Type B pancreatic cell (in vitro differentiated cells): ENCODE measurements around the gene KREMEN1. TPM values are rescaled to one million over a fixed set of nuclear protein-coding genes. Genes with fewer than 3 reads are reported as not detected.

Experiments
- DNase-seq: peaks from one replicate; pipeline ENCODE4 v3.0.0; 2021; ENCODE audit warnings: mixed read lengths; ENCODE audit not compliant: unreplicated experiment; ENCODE audit errors: extremely low spot score
- H3K27ac Mint-ChIP-seq: 2 replicates; pipeline ENCODE4 v1.8.0; 2021; ENCODE audit warnings: mild to moderate bottlenecking, mixed read lengths
- H3K27me3 Mint-ChIP-seq: 2 replicates; pipeline ENCODE4 v1.8.0; 2021; ENCODE audit warnings: mixed read lengths
- H3K36me3 Mint-ChIP-seq: 2 replicates; pipeline ENCODE4 v1.8.0; 2021; ENCODE audit warnings: mixed read lengths
- H3K4me1 Mint-ChIP-seq: one replicate; pipeline ENCODE4 v1.8.0; 2021; ENCODE audit warnings: mixed read lengths; ENCODE audit not compliant: unreplicated experiment
- H3K4me3 Mint-ChIP-seq: 2 replicates; pipeline ENCODE4 v1.8.0; 2021; ENCODE audit warnings: mild to moderate bottlenecking, mixed read lengths
- H3K9me3 Mint-ChIP-seq: 2 replicates; pipeline ENCODE4 v1.8.0; 2021; ENCODE audit warnings: mixed read lengths
- total RNA-seq: library from RNA; stranded (reverse); gene quantifications from 2 replicates; pipeline ENCODE4 v1.2.1, GENCODE V29; 2021; ENCODE audit warnings: low replicate concordance
- TF ChIP-seq, protein P1 (sequence below): fragments of 200-600 bp; sonication (generic); conservative IDR thresholded peaks from 2 replicates; pipeline ENCODE4 v1.5.0; 2021; ENCODE audit warnings: antibody characterized with exemption, mild to moderate bottlenecking

KREMEN1 gene
- total RNA-seq, 1 donor from 2014 or later = 26.2 TPM

DNA sequence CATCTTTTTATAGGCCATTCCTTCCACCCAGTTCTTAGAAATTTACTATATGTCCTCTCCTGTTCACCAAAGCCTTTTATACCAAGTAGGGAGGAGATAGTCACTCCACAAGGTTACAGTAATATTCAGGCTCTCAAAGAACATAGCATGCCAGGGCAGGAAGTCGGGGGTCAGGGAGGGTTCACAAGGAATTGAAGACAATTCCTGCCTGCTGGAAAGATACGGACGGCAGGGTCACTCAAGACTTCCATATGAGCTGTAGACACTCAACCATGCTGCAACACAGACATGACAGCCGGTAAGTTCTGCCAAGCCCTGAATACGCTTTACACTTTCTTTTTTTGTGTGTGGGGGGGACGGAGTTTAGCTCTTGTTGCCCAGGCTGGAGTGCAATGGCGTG lies 11.9 kb upstream of the KREMEN1 start:
- no peaks in the 10 kb centered on the region for H3K9me3 Mint-ChIP-seq
- peaks cover 22% of the 10 kb centered on the region for H3K4me1 Mint-ChIP-seq
- DNase-seq = no peak
- no peak overlapping the region for H3K27ac Mint-ChIP-seq
- TF ChIP-seq, protein P1, sequence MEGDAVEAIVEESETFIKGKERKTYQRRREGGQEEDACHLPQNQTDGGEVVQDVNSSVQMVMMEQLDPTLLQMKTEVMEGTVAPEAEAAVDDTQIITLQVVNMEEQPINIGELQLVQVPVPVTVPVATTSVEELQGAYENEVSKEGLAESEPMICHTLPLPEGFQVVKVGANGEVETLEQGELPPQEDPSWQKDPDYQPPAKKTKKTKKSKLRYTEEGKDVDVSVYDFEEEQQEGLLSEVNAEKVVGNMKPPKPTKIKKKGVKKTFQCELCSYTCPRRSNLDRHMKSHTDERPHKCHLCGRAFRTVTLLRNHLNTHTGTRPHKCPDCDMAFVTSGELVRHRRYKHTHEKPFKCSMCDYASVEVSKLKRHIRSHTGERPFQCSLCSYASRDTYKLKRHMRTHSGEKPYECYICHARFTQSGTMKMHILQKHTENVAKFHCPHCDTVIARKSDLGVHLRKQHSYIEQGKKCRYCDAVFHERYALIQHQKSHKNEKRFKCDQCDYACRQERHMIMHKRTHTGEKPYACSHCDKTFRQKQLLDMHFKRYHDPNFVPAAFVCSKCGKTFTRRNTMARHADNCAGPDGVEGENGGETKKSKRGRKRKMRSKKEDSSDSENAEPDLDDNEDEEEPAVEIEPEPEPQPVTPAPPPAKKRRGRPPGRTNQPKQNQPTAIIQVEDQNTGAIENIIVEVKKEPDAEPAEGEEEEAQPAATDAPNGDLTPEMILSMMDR = no peak
- H3K27me3 Mint-ChIP-seq = no peaks in the 10 kb centered on the region
- H3K4me3 Mint-ChIP-seq = no peak overlapping the region
- no peaks in the 10 kb centered on the region for H3K36me3 Mint-ChIP-seq

DNA sequence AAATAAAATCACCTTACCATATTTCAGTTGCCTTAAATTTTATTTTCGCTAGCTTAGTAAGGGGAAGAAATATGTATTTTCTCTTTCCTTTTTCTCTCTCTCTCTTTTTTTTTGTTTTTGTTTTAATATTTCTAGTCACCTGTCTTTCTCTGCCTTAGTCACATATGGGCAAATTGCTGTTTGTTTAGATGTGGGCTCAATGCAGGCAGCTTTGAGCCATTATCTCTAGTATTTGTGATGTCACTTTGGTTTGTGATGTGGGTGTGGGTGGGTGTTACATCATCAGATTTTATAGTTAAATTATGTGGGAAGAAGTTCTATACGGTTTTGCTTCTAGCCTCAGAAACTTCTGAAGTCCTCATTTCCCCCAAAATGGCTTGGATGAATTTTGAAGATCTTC lies 11.1 kb upstream of the KREMEN1 start, which contains the start of gene C22orf31:
TSS of gene C22orf31 (minus strand) at position 59 of the 400 bp plus-strand sequence. CDS start at position 20, 39 bp downstream.
- no peak for DNase-seq
- Mint-ChIP-seq H3K27me3 (no peaks in the 10 kb centered on the region), H3K36me3 (no peaks in the 10 kb centered on the region), H3K9me3 (no peaks in the 10 kb centered on the region), H3K4me1 (peaks cover 22% of the 10 kb centered on the region), H3K4me3 (no peak within 1 kb of the TSS), H3K27ac (no peak within 1 kb of the TSS)
- TF ChIP-seq, protein P1 = no peak

DNA sequence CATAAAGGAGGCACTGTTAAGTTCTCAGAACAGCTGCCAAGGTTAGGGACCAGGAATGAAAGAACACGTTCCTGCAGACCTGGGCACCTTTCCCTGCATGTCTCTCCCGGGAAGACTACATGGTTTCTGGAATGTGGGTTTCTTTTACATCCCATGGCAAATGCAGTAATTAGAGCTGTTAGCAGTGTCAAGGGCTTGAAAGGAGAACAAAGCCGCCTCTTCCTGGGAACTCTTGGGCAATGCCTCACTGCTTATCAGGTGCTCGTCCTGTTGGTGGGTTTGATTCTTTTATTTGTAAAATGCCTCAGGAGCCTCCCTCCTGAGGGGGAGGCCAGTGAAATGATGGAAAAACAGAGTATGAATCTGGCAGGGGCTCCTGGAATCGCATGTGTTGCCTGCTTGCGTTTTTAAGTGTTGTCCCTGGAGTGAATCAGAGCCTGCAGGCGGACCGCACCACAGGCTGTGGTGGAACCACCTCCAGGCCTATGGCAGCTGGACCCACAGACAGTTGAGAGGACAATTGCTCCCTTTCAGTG lies 10.5 kb upstream of the KREMEN1 start:
- Mint-ChIP-seq H3K9me3 (no peaks in the 10 kb centered on the region), H3K4me3 (no peak overlapping the region), H3K4me1 (peaks cover 22% of the 10 kb centered on the region), H3K36me3 (no peaks in the 10 kb centered on the region), H3K27ac (no peak overlapping the region), H3K27me3 (no peaks in the 10 kb centered on the region)
- TF ChIP-seq, protein P1 = no peak
- DNase-seq = no peak

DNA sequence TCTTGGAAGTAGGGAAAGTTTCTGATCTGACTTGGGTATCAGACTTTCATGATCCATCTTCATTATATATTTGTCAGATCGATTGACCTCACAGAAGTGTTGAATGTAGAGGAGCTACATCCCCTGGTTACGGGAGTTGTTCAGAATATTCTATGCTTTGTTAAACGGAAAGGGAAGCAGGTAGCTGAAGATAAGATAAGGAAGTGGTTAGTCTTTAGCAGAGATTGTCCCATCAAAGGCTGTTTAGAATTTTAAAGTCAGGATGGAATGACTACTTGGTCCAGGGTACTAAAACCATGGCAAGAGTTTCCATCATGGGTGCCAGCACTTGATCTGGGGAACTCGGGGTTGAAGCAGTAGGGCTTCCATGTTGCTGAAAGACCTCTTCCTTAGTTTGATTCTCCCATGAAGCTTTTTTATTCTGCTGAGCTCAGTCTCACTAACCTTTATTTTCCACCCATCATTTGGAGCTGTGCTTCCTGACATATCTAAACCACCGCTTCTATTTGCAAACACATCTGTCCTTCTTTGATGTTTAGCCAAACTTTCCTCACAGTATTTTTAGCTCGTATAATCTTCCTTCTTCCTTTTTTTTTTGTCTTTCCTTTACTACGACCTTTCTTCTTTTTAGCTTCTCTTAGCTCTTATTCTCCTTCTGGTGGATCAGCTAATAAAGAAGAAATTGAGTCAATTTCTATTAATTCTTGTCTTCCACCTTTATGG lies 7.2 kb upstream of the KREMEN1 start:
- H3K4me1 Mint-ChIP-seq = peaks cover 5% of the 10 kb centered on the region
- H3K4me3 Mint-ChIP-seq = no peak overlapping the region
- H3K27me3 Mint-ChIP-seq = peaks cover 5% of the 10 kb centered on the region
- H3K36me3 Mint-ChIP-seq = no peaks in the 10 kb centered on the region
- no peak for DNase-seq
- TF ChIP-seq, protein P1 = no peak
- H3K9me3 Mint-ChIP-seq = no peaks in the 10 kb centered on the region
- H3K27ac Mint-ChIP-seq = no peak overlapping the region

DNA sequence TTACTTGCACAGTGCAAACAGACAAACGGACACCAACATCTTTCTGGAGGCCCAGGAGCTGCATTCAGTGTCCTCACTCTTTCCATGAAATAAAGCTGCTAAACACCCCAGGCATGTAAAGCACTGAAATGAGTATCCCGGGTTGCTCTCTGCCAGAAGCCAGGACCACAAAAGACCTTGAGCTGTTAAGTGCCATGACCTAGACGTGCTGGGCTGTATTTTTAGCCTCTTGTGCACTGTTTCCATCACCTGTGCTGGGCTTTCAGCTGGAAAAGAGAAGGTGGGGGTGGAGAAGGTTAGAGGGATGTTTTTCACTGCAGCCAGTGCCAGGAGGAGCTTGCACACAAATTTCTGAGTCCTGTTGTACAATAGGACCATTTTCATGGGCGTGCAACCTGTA lies 3.4 kb upstream of the KREMEN1 start:
- DNase-seq = no peak
- Mint-ChIP-seq H3K9me3 (no peaks in the 10 kb centered on the region), H3K27ac (no peak overlapping the region), H3K4me3 (no peak overlapping the region), H3K36me3 (no peaks in the 10 kb centered on the region), H3K27me3 (peaks cover 11% of the 10 kb centered on the region), H3K4me1 (peaks cover 20% of the 10 kb centered on the region)
- TF ChIP-seq, protein P1 = no peak
